Upper lobe of left lung (tissue), 6 donors: ENCODE results near the gene PLB1. TPM values are rescaled to one million over a fixed set of nuclear protein-coding genes. Genes with fewer than 3 reads are reported as not detected.

Experiments used
- ATAC-seq, 2 donors: fragments of 200-7000 bp; cut with Tn5 transposase; one replicate each; pipeline ENCODE4 v1.9.1; 2022; ENCODE audit warnings: mild to moderate bottlenecking in 2 of 2, moderate library complexity in 2 of 2; ENCODE audit not compliant: low FRiP score in 2 of 2
- DNase-seq, 2 donors: peaks; one replicate each; pipeline ENCODE4 v3.0.0-alpha.2; 2019 to 2020
- H3K27ac ChIP-seq, 4 donors: fragments of 200-600 bp; sonication (generic); one replicate each; pipeline ENCODE4 v1.5.1; 2016 to 2019
- H3K27me3 ChIP-seq, 4 donors: fragments of 200-600 bp; sonication (generic); one replicate each; pipeline ENCODE4 v1.5.1; 2017 to 2019
- H3K36me3 ChIP-seq, 4 donors: fragments of 200-600 bp; sonication (generic); one replicate each; pipeline ENCODE4 v1.5.1; 2016 to 2019
- H3K4me1 ChIP-seq, 4 donors: fragments of 200-600 bp; sonication (generic); one replicate each; pipeline ENCODE4 v1.5.1; 2018 to 2019
- H3K4me3 ChIP-seq, 4 donors: fragments of 200-600 bp; sonication (generic); one replicate each; pipeline ENCODE4 v1.5.1; 2017 to 2019; ENCODE audit warnings: mild to moderate bottlenecking in 2 of 4, moderate library complexity in 1 of 4
- H3K9me3 ChIP-seq, 4 donors: fragments of 200-600 bp; sonication (generic); one replicate each; pipeline ENCODE4 v1.5.1; 2018 to 2019
- EP300 ChIP-seq, 4 donors: sonication (generic); formaldehyde crosslinking; IDR thresholded peaks; one replicate each; pipeline ENCODE4 v1.5.1; 2017; ENCODE audit warnings: antibody characterized with exemption in 4 of 4, control low read depth in 2 of 4
- POLR2A ChIP-seq, 4 donors: fragments of 450-650 bp; IDR thresholded peaks; one replicate each; pipeline ENCODE4 v1.5.1; 2016 to 2017; ENCODE audit warnings: antibody characterized with exemption in 4 of 4, mild to moderate bottlenecking in 2 of 4
- POLR2AphosphoS5 ChIP-seq, 2 donors: sonication (generic); formaldehyde crosslinking; IDR thresholded peaks; one replicate each; pipeline ENCODE4 v1.5.1; 2017; ENCODE audit warnings: antibody characterized with exemption in 2 of 2
- WGBS, 2 donors: methylation state at CpG; one replicate each; pipeline ENCODE4 v1.1.5; 2017 to 2018; 5-methylcytosine and 5-hydroxymethylcytosine counted together
- total RNA-seq, 6 donors: library from RNA; depleted of rRNA in 4 of 6; stranded (reverse); fragments of >200 nt in 4 of 6; gene quantifications; one replicate each; pipeline versions ENCODE4 v1.1.0 to v1.2.1, GENCODE V29; 2016 to 2021
- TF ChIP-seq, protein P1 (sequence below), 6 experiments: fragments of 450-650 bp in 4 of 6; fragments of 200-600 bp in 2 of 6; sonication (generic) in 2 of 6; IDR thresholded peaks; one replicate each; pipeline ENCODE4 v1.5.1; 2016 to 2019; ENCODE audit warnings: antibody characterized with exemption in 6 of 6
- donor health status: DM: no; HTN: no; CAD: no; lungs with moderate emphysema.
- donor health status: DM: no; HTN: yes; CAD: no; lungs with severe emphysema.

PLB1 gene
- total RNA-seq, 6 donors from 2014 or later: 3.1 to 9.1 (median 5.4) TPM

GRCh38 chr2:28558918-28559317, 63.1 kb downstream of the PLB1 start:
- H3K27ac ChIP-seq: no peak overlapping the region
- no peaks in the 10 kb centered on the region for H3K9me3 ChIP-seq
- H3K4me1 ChIP-seq: no peaks in the 10 kb centered on the region
- H3K36me3 ChIP-seq: no peaks in the 10 kb centered on the region
- DNase-seq (no peak), ATAC-seq (no peak)
- TF ChIP-seq, protein P1, sequence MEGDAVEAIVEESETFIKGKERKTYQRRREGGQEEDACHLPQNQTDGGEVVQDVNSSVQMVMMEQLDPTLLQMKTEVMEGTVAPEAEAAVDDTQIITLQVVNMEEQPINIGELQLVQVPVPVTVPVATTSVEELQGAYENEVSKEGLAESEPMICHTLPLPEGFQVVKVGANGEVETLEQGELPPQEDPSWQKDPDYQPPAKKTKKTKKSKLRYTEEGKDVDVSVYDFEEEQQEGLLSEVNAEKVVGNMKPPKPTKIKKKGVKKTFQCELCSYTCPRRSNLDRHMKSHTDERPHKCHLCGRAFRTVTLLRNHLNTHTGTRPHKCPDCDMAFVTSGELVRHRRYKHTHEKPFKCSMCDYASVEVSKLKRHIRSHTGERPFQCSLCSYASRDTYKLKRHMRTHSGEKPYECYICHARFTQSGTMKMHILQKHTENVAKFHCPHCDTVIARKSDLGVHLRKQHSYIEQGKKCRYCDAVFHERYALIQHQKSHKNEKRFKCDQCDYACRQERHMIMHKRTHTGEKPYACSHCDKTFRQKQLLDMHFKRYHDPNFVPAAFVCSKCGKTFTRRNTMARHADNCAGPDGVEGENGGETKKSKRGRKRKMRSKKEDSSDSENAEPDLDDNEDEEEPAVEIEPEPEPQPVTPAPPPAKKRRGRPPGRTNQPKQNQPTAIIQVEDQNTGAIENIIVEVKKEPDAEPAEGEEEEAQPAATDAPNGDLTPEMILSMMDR (IDR thresholded peaks at IDR 0.05): no peak
- H3K4me3 ChIP-seq: no peak overlapping the region
- no peaks in the 10 kb centered on the region for H3K27me3 ChIP-seq
- WGBS, 2 donors: 50 to 73% methylated on average over 4 of the region's 4 CpGs

- no peak for DNase-seq
- H3K4me3 ChIP-seq: no peak overlapping the region
- TF ChIP-seq, protein P1 (IDR thresholded peaks at IDR 0.05): no peak
- no peak for TF ChIP-seq POLR2A (IDR thresholded peaks at IDR 0.05)
- TF ChIP-seq EP300 (IDR thresholded peaks at IDR 0.05): no peak
- TF ChIP-seq POLR2AphosphoS5 (IDR thresholded peaks at IDR 0.05): no peak
- H3K27ac ChIP-seq: no peak overlapping the region
- WGBS, 2 donors: 80 to 86% methylated on average over 1 of the region's 1 CpG
- H3K4me1 ChIP-seq: peaks cover 0 to 7% (median 4%) of the 10 kb centered on the region in 4 donors
- H3K9me3 ChIP-seq: no peaks in the 10 kb centered on the region
- ATAC-seq: no peak
- H3K36me3 ChIP-seq: no peaks in the 10 kb centered on the region
- no peaks in the 10 kb centered on the region for H3K27me3 ChIP-seq
These were observed 68.0 kb downstream of the PLB1 start for GRCh38 chr2:28563869-28564268.

DNA sequence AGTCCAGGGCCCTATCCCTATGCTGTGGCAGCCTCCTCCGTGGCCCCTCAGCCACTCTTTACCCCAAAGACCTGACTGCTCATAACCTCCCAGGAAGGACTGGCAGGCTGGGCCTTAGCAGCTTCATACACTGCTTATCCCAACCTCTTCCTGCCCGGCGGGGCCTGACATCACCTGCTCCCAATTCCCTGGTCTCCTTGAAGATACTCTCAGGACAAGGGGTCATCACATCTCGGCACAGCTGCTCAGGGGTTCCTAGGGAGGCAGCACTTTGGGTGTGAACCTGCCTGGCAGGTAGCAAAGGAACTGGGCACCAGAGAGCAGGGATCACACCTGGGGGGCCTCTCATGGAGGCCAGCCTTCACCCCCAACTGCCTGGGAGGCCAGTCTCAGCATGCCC, 68.5 kb downstream of the PLB1 start:
- WGBS, 2 donors: 94 to 100% methylated on average over 1 to 4 of the region's 4 CpGs
- DNase-seq: no peak

DNA sequence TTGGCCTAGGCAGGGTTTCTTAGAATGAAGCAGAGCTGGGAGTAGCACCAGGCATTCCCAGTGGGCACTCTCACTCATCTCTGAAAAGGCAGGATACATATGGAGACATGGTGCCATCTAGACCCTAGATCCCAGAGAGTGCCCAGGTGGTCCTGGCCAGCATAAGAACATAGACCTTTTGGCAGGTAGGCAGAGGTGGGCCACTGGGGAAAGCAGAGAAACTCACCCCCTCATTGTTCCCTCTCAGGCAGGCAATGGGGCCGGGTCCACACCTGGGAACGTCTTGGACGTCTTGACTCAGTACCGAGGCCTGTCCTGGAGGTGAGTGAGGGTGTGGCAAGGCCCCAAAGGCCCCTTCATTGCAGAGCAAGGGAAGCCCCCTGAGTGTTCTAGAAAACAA, 69.2 kb downstream of the PLB1 start:
- no peaks in the 10 kb centered on the region for H3K27me3 ChIP-seq
- peaks cover 0 to 7% (median 4%) of the 10 kb centered on the region in 4 donors for H3K4me1 ChIP-seq
- 81 to 92% methylated on average over 4 of the region's 4 CpGs for WGBS, 2 donors
- H3K4me3 ChIP-seq: no peak overlapping the region
- no peak for DNase-seq
- no peaks in the 10 kb centered on the region for H3K36me3 ChIP-seq
- ATAC-seq: no peak
- TF ChIP-seq, protein P1 (IDR thresholded peaks at IDR 0.05): no peak
- no peak for TF ChIP-seq POLR2A (IDR thresholded peaks at IDR 0.05)
- TF ChIP-seq POLR2AphosphoS5 (IDR thresholded peaks at IDR 0.05): no peak
- TF ChIP-seq EP300 (IDR thresholded peaks at IDR 0.05): no peak
- H3K9me3 ChIP-seq: no peaks in the 10 kb centered on the region
- no peak overlapping the region for H3K27ac ChIP-seq

More for the DNA sequence above, 68.5 kb downstream of the PLB1 start:
- Histone ChIP-seq H3K27ac (no peak overlapping the region), H3K27me3 (no peaks in the 10 kb centered on the region), H3K36me3 (no peaks in the 10 kb centered on the region), H3K9me3 (no peaks in the 10 kb centered on the region), H3K4me3 (no peak overlapping the region), H3K4me1 (peaks cover 0 to 7% (median 4%) of the 10 kb centered on the region in 4 donors)
- no peak for ATAC-seq
- TF ChIP-seq EP300 (IDR thresholded peaks at IDR 0.05) (no peak), POLR2AphosphoS5 (IDR thresholded peaks at IDR 0.05) (no peak), POLR2A (IDR thresholded peaks at IDR 0.05) (no peak)
- TF ChIP-seq, protein P1 (IDR thresholded peaks at IDR 0.05): no peak

- no peak for DNase-seq
- TF ChIP-seq EP300 (IDR thresholded peaks at IDR 0.05) (no peak), POLR2A (IDR thresholded peaks at IDR 0.05) (no peak), POLR2AphosphoS5 (IDR thresholded peaks at IDR 0.05) (no peak)
- TF ChIP-seq, protein P1 (IDR thresholded peaks at IDR 0.05): no peak
- H3K4me1 ChIP-seq: peaks cover 0 to 7% (median 4%) of the 10 kb centered on the region in 4 donors
- H3K36me3 ChIP-seq: no peaks in the 10 kb centered on the region
- H3K4me3 ChIP-seq: peak overlapping the region in 1 of 4 donors; percentile 65
- no peaks in the 10 kb centered on the region for H3K27me3 ChIP-seq
- no peak for ATAC-seq
- WGBS, 2 donors: 50 to 61% methylated on average over 3 of the region's 3 CpGs
- no peaks in the 10 kb centered on the region for H3K9me3 ChIP-seq
- H3K27ac ChIP-seq: no peak overlapping the region
These were observed 69.9 kb downstream of the PLB1 start for GRCh38 chr2:28565720-28566295.
